B cell (primary cell): ENCODE measurements around the gene CCND3. TPM values are rescaled to one million over a fixed set of nuclear protein-coding genes. Genes with fewer than 3 reads are reported as not detected.
"Not testable (repeated sequence)": the region's sequence is repeated elsewhere in the genome, so short reads cannot be mapped to it uniquely, and the experiment has no call there.

Source experiments
- ATAC-seq: fragments of 200-7000 bp; cut with Tn5 transposase; one replicate; pipeline ENCODE4 v1.10.0; 2021; ENCODE audit warnings: low read depth, mild to moderate bottlenecking, moderate number of reproducible peaks, moderate library complexity
- CTCF ChIA-PET: fragments of 350-600 bp; sonication (Branson Sonifier 250); formaldehyde crosslinking; loops from one replicate; lab custom pipeline; 2021; ENCODE audit warnings: antibody characterized with exemption, inconsistent platforms; lab: Charles Lee
- POLR2A ChIA-PET: fragments of 350-600 bp; sonication (Branson Sonifier 250); formaldehyde crosslinking; loops from one replicate; lab custom pipeline; 2021; ENCODE audit warnings: antibody characterized with exemption; lab: Charles Lee
- DNase-seq: peaks from one replicate; pipeline ENCODE4 v3.0.0; 2013
- H2AFZ ChIP-seq: 2 replicates; pipeline ENCODE4 v1.6.1; 2012; ENCODE audit warnings: mild to moderate bottlenecking, low read depth, low read length; ENCODE audit not compliant: insufficient read depth, poor library complexity, severe bottlenecking
- H3K27ac ChIP-seq, 2 donors: 1 replicate in 1 of 2; 2 replicates in 1 of 2; pipeline ENCODE4 v1.5.1; 2012 to 2013; ENCODE audit warnings: low read length in 2 of 2, mild to moderate bottlenecking in 2 of 2, moderate library complexity in 1 of 2
- H3K27me3 ChIP-seq, 4 experiments: fragments of 200-600 bp in 1 of 4; sonication (generic) in 1 of 4; replicated peaks in 1 of 4; 1 replicate in 2 of 4; 2 replicates in 2 of 4; pipeline versions ENCODE4 v1.6.1 to v1.7.0; 2013 to 2016; ENCODE audit warnings: low read length in 3 of 4, mild to moderate bottlenecking in 2 of 4, mixed read lengths in 1 of 4, moderate library complexity in 1 of 4; ENCODE audit not compliant: insufficient read depth in 4 of 4, control insufficient read depth in 3 of 4; ENCODE audit errors: control extremely low read depth in 1 of 4
- H3K36me3 ChIP-seq, 2 experiments: replicated peaks in 1 of 2; 1 replicate in 1 of 2; 2 replicates in 1 of 2; pipeline versions ENCODE4 v1.6.1 to v1.7.1; 2013; ENCODE audit warnings: low read length in 1 of 2; ENCODE audit not compliant: insufficient read depth in 2 of 2, control insufficient read depth in 1 of 2; ENCODE audit errors: control extremely low read depth in 1 of 2, extremely low read depth in 1 of 2
- H3K4me1 ChIP-seq, 2 donors: fragments of 200-600 bp in 1 of 2; sonication (generic) in 1 of 2; 1 replicate in 1 of 2; 2 replicates in 1 of 2; pipeline versions ENCODE4 v1.5.1 to v1.6.1; 2013 to 2017; ENCODE audit warnings: low read length in 2 of 2; ENCODE audit not compliant: control insufficient read depth in 2 of 2, insufficient read depth in 2 of 2
- H3K4me2 ChIP-seq: replicated peaks from 2 replicates; pipeline ENCODE3; 2012; ENCODE audit warnings: mild to moderate bottlenecking, low read depth, low read length; ENCODE audit not compliant: poor library complexity, severe bottlenecking
- H3K4me3 ChIP-seq, 5 experiments: fragments of 200-600 bp in 1 of 5; sonication (generic) in 1 of 5; 1 replicate in 3 of 5; 2 replicates in 2 of 5; pipeline versions ENCODE4 v1.5.1 to v1.7.0; 2011 to 2016; ENCODE audit warnings: low read length in 4 of 5, mild to moderate bottlenecking in 4 of 5, low read depth in 2 of 5, control low read depth in 1 of 5, moderate library complexity in 1 of 5; ENCODE audit not compliant: insufficient read depth in 1 of 5; ENCODE audit errors: control extremely low read depth in 1 of 5, extremely low read depth in 1 of 5
- H3K79me2 ChIP-seq: fragments of 200-600 bp; sonication (generic); one replicate; pipeline ENCODE4 v1.6.0; 2016; ENCODE audit warnings: low read length; ENCODE audit not compliant: control insufficient read depth, insufficient read depth
- H3K9ac ChIP-seq: fragments of 200-600 bp; sonication (generic); 2 replicates; pipeline ENCODE4 v1.6.1; 2017; ENCODE audit warnings: mild to moderate bottlenecking, low read length, moderate library complexity
- H3K9me3 ChIP-seq, 3 donors: one replicate each; pipeline versions ENCODE4 v1.6.1 to v1.7.1; 2013; ENCODE audit warnings: low read length in 2 of 3; ENCODE audit not compliant: control insufficient read depth in 2 of 3, insufficient read depth in 1 of 3; ENCODE audit errors: control extremely low read depth in 1 of 3
- H4K20me1 ChIP-seq: 2 replicates; pipeline ENCODE4 v1.6.0; 2012; ENCODE audit warnings: mild to moderate bottlenecking, low read length; ENCODE audit not compliant: insufficient read depth, control insufficient read depth, poor library complexity, severe bottlenecking
- H3K27ac Mint-ChIP-seq: one replicate; pipeline ENCODE4 v1.8.0; 2021; ENCODE audit warnings: mixed read lengths
- H3K27me3 Mint-ChIP-seq: one replicate; pipeline ENCODE4 v1.8.0; 2021; ENCODE audit warnings: mixed read lengths
- H3K4me1 Mint-ChIP-seq: one replicate; pipeline ENCODE4 v1.8.0; 2021; ENCODE audit warnings: mixed read lengths
- H3K4me3 Mint-ChIP-seq: one replicate; pipeline ENCODE4 v1.8.0; 2021; ENCODE audit warnings: mixed read lengths
- H3K9me3 Mint-ChIP-seq: one replicate; pipeline ENCODE4 v1.8.0; 2022; ENCODE audit warnings: mixed read lengths; ENCODE audit not compliant: insufficient read depth
- EZH2 ChIP-seq: IDR thresholded peaks from 2 replicates; pipeline ENCODE4 v1.6.1; 2012; ENCODE audit warnings: borderline replicate concordance, low read depth, mild to moderate bottlenecking, moderate library complexity, low read length; ENCODE audit not compliant: insufficient read depth, poor library complexity, severe bottlenecking
- WGBS: methylation state at CpG from one replicate; pipeline ENCODE4 v1.1.5; 2013; ENCODE audit warnings: missing lambda C conversion rate; ENCODE audit not compliant: insufficient coverage; 5-methylcytosine and 5-hydroxymethylcytosine counted together
- intact Hi-C: fragments of 100-400 bp; cut with micrococcal nuclease; formaldehyde crosslinking; loops from one replicate; pipeline ENCODE4 v1.10.0; 2022
- polyA plus RNA-seq: library from polyadenylated mRNA; depleted of rRNA; stranded (reverse); fragments of >200 nt; gene quantifications from 2 replicates; pipeline ENCODE4 v1.2.3, GENCODE V29; 2012
- total RNA-seq, 2 donors: library from RNA; stranded (reverse); fragments of 120-200 nt in 1 of 2; gene quantifications; 1 replicate in 1 of 2; 2 replicates in 1 of 2; pipeline versions ENCODE4 v1.2.3 to v1.2.4, GENCODE V29; 2013 to 2022

Gene CCND3
- total and polyA plus RNA-seq, 2 donors (not counting 1 experiment from before 2014, with no cell fraction given), result 136 to 298 TPM

- H3K4me3 Mint-ChIP-seq, H3K27ac ChIP-seq, H3K27me3 ChIP-seq, H3K9me3 ChIP-seq, H3K4me2 ChIP-seq, H3K4me3 ChIP-seq, H3K9me3 Mint-ChIP-seq, ATAC-seq, H3K27ac Mint-ChIP-seq, H3K27me3 Mint-ChIP-seq, H3K9ac ChIP-seq, DNase-seq, H3K36me3 ChIP-seq, H2AFZ ChIP-seq: not testable (repeated sequence)
- Histone ChIP-seq H3K4me1 (peaks cover 40 to 44% of the 10 kb centered on the region in 2 donors), H3K79me2 (peaks cover 79% of the 10 kb centered on the region), H4K20me1 (peaks cover 97% of the 10 kb centered on the region)
- H3K4me1 Mint-ChIP-seq, result peaks cover 41% of the 10 kb centered on the region
- ChIA-PET CTCF (interaction anchor here (1.7 to 12.5 kb wide), 2 partner anchors 22 to 102 kb away, joined by 7 to 263 read pairs; partner anchors contain the start of genes BYSL, MED20 and TAF8), POLR2A (interaction anchor here (0.7 to 0.8 kb wide), 4 partner anchors 18 to 45 kb away, joined by 3 to 8 read pairs (median 4); no protein-coding TSS in a partner anchor)
- WGBS, result 76% methylated on average over 3 of the region's 14 CpGs
- intact Hi-C loops, result loop anchor here (5.0 kb wide), 1 partner anchor 34 kb away; no protein-coding TSS in a partner anchor
Observed at GRCh38 chr6:41942882-41943281, 1.3 kb upstream of the CCND3 start.

GRCh38 chr6:41942067-41942851, 651 bp upstream of the CCND3 start:
- ChIA-PET POLR2A (interaction anchor here (0.6 to 0.8 kb wide), 6 partner anchors 17 to 108 kb away, joined by 3 to 8 read pairs (median 4); partner anchors contain the start of gene TAF8), CTCF (interaction anchor here (1.7 to 12.5 kb wide), 2 partner anchors 21 to 103 kb away, joined by 7 to 263 read pairs; partner anchors contain the start of genes BYSL, MED20 and TAF8)
- Mint-ChIP-seq H3K27me3 (no peaks in the 10 kb centered on the region), H3K9me3 (no peaks in the 10 kb centered on the region), H3K27ac (peak overlapping the region; percentile 83), H3K4me3 (peak overlapping the region; percentile 85), H3K4me1 (peaks cover 45% of the 10 kb centered on the region)
- no peak for DNase-seq
- no peak for ATAC-seq
- H3K4me3 ChIP-seq, result peak overlapping the region; percentile 44 to 77 (median 71)
- H3K36me3 ChIP-seq, result peaks cover 0 to 5% of the 10 kb centered on the region in 2 experiments
- peak overlapping the region; percentile 10 to 68 for H3K27ac ChIP-seq
- H3K79me2 ChIP-seq, result peaks cover 79% of the 10 kb centered on the region
- H2AFZ ChIP-seq, result peak overlapping the region; percentile 60
- no peaks in the 10 kb centered on the region for H3K27me3 ChIP-seq
- H3K9ac ChIP-seq, result peak overlapping the region; percentile 85
- peak overlapping the region; percentile 97 for H3K4me2 ChIP-seq
- H3K4me1 ChIP-seq, result peaks cover 46 to 50% of the 10 kb centered on the region in 2 donors
- intact Hi-C loops, result loop anchor here (5.0 kb wide), 1 partner anchor 35 kb away; no protein-coding TSS in a partner anchor
- H4K20me1 ChIP-seq, result peaks cover 97% of the 10 kb centered on the region
- TF ChIP-seq EZH2, result no peak
- no peaks in the 10 kb centered on the region for H3K9me3 ChIP-seq
- WGBS, result 29% methylated on average over 11 of the region's 20 CpGs
